DLD1 (cell line): ENCODE measurements around the gene AMBP.
"Not testable (repeated sequence)": the region's sequence is repeated elsewhere in the genome, so short reads cannot be mapped to it uniquely, and the experiment has no call there.

Experiments
- in situ Hi-C: cut with HindIII; loops from 2 replicates; pipeline ENCODE4 v1.10.0; 2017; ENCODE audit warnings: low sequenced_read_pairs

Gene AMBP

GRCh38 chr9:114055061-114055460 is 23.0 kb downstream of the AMBP start:
- in situ Hi-C loops = no loop called here

GRCh38 chr9:114054191-114054690 is 23.9 kb downstream of the AMBP start:
- in situ Hi-C loops = no loop called here

DNA sequence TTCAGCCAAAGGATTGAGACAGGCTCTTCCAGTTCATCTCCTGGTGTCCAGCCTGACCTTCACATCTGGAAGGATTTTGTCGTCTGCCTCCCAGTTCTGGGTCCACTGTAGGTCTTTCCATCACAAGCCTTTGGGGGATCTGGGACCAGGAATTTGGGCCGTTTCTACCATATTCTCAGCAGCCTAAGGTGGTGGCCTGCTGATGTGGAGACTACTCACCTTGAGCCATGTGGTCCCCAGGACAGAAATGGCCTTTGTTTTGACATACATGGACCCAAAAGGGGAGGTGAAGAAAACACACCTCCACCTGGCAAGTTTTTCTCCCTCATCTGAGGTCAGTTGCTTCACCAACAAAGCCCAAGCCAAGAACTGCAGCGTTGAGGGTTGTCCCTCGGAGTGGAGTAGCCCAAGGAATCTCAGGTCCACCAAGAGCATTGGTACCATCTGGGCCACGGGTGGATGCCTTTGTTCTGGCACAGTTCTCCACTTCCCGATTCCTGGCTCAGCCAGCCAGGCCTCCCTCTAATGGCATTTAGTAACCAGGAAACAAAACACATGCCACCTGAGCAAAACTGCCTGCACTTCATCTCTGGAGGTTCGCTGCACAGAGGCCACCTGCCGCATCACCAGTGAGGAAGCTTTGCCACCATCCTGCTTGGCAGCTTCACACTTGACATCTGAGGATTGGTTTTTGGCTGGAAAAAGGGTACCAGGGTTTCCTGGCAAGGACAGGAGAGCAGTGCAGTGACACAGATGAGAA is 24.7 kb downstream of the AMBP start:
- in situ Hi-C loops = no loop called here

GRCh38 chr9:114051706-114052105 is 26.4 kb downstream of the AMBP start:
- in situ Hi-C loops = no loop called here

DNA sequence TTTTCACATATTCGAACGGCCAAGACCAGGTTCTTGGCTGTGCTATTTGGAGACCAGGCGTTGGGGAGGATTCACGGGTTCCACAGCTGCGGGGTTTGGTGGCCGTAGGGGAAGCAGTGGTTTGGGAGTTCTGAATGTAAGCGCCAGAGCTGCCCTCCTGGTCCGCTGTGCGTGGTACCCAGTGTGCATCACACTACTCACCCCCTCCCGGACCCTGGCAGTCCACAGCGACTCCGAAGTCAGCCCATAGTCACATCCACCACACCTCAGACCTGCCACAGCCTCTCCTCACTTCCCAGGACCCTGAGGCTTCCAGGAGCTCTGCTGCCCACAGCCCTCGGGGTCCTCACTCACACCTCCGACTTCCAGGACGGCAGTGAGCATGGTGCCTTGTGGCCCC is 26.8 kb downstream of the AMBP start:
- in situ Hi-C loops = no loop called here

DNA sequence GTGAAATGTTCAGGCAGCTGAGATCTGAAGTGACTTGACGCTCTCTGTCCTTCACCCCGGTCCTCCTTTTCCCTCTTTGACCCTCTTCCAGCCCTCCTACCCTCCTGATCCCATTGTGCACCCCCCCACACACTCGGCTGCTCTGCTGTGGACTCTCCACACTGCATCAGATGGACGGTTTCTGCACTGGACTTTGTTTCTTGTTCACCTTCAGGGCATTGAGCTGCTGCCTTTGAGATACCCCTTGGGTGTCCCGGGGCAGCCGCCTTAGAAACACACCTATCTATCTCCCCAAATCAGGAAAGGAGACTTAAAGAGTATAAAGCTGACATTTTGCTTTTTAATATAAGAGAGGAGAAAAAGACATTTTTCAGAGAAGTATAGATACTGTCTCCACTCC is 27.5 kb downstream of the AMBP start:
- in situ Hi-C loops = no loop called here

DNA sequence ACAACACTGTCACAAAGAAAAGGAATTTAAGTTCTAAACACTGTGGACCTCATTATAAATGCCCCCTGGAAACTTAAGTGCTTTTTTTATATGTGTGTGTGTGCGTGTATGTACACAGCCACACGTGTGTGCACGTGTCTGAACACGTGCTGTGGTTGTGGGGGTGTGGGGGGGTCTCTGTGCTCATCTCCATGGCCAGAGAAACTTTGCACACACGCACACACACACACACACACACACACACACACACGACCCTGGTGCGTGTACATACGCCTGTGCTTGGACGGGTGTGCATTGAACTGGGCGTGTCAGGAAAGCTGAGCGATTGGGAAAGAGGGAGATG is 27.9 kb downstream of the AMBP start:
- in situ Hi-C loops = no loop called here

- in situ Hi-C loops = no loop called here
Observed at GRCh38 chr9:114049441-114050225, 28.5 kb downstream of the AMBP start.

GRCh38 chr9:114048533-114049415 is 29.3 kb downstream of the AMBP start:
- in situ Hi-C loops = no loop called here

DNA sequence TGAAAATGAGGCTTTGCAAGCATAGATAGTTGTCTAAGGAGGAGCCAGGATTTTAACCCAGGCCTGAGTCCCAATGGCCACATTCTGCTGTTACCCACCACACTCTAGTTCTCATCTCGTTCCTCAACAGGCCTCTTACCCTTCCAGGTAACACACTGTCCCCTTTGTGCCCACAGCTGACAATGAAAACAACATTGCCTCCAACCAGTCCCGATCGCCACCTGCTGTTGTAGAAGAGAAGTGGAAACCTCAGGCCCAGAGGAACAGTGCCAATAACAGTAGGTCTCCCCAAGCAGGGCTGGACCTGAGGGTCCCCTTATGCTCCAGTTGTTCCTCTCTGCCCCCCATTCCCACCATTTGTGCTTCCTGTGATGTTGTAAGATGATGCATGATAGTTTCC is 30.4 kb downstream of the AMBP start:
- in situ Hi-C loops = no loop called here

DNA sequence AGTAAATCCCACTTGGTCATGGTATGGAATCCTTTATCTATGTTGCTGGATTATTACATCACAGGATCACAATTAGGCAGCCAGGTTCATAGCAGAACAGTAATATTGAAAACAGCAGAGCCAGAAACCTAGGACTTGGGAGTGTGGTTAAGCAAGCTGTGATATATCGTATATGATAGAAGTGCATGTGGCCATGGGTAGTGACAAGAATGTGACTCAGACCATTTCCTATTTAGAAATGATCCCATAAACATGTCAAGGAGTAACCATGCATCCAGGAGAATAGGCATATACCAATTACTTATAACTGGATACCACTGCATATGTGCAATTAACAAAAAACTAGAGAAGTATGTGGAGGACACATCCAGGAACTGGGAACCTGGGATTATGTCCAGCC is 31.2 kb downstream of the AMBP start:
- in situ Hi-C loops = no loop called here

GRCh38 chr9:114046237-114046755 is 31.8 kb downstream of the AMBP start:
- in situ Hi-C loops = no loop called here

DNA sequence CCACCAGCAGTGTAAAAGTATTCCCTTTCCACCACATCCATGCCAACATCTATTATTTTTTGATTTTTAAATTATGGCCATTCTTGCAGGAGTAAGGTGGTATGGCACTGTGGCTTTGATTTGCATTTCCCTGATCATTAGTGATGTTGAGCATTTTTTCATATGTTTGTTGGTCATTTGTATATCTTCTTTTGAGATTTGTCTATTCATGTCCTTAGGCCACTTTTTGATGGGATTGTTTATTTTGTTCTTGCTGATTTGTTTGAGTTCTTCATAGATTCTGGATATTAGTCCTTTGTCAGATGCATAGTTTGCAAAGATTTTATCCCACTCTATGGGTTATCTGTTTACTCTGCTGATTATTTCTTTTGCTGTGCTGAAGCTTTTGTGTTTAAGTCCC is 34.4 kb downstream of the AMBP start:
- in situ Hi-C loops = not testable (repeated sequence)

DNA sequence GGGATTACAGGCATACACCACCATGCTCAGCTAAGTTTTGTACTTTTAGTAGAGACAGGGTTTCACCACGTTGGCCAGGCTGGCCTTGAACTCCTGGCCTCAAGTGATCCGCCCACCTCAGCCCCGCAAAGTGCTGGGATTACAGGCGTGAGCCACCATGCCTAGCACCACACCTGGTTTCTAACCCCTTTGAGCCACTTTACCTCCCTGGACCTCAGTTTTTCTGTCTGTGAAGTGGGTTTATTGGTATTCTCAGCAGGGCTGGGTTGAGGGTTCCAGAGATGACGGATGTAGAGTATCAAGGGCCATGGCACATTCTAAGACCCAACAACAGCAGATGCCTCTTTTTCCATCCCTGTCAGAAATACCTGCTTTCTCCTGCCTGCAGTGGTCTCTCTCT is 38.6 kb downstream of the AMBP start:
- in situ Hi-C loops = no loop called here

DNA sequence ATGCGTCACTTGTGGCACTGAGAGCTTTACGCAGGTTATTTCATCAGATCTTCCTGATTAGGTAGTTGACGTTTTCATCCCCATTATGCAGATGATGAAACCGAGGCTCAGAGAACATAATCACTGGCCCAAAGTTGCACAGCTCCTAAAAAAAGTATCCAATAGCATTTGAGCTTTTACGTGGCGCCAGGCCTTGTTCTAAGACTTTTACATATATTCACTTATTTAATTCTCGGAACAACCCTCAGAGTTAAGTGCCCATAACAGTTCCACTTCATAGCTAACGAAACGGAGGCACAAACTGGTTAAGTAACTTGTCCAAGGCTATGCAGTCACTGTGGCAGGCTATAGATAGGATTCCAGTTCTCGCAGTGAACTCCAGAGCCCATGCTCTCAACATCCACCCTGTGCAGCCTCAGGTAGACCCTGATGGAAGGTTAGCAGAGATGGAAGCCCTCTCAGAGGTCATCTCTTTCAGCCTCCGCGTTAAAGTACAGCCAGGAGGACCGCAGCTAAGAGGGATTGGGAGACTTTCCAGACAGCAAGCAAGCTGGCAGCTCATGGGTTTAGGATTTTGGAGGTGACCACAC is 39.3 kb downstream of the AMBP start:
- in situ Hi-C loops = no loop called here

- in situ Hi-C loops = no loop called here
Observed at GRCh38 chr9:114037961-114038723, 40.0 kb downstream of the AMBP start.

GRCh38 chr9:114037249-114037648 is 40.9 kb downstream of the AMBP start:
- in situ Hi-C loops = no loop called here

DNA sequence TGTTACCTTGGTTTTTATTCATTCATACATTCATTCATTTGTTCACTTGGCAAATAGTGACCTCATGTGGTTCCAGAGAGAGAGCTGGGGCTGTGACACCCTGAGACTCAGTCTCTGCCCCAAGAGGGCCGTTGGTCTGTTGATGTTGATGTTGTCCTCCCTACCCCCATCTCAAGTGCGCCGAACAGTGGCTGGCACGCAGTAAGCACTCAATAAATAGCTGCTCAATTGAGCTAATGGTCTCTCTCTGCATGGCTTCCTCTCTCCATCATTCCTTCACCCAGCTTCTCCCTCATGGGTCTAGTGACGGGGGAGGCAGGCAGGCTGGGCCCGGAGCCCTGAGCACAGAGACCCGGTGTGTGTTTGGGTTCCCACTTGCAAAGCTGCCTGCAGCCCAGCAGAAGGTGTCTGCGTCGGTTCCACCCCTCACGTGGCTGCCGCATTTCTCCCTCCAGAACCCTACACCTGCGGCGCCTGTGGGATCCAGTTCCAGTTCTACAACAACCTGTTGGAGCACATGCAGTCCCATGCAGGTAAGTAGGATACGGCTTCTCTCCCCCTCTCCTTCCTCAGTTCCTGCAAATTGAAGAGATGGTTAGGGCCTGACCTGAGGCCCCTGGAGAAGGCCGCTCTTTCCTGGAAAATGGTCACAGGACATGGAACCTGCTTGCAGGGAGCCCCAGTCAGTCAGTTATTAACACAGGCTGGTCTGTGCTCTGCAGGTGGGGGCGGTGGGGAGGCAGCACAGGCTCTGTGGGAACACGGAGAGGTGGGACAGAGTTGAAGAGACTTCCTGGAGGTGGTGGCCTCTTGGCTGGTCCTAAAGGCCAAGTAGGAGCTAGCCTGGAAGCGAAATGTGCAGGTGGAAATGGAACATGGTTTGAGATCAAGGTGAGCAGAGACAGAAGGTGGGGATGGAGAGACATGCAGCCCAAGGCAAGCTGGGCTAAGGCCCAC is 42.0 kb downstream of the AMBP start:
- in situ Hi-C loops = no loop called here
